Natural killer cell treated with Interleukin-12 subunit alpha and Interleukin-12 subunit beta and Interleukin-15 and Interleukin-18, amount 100 ng/mL, for 72 hours (primary cell): ENCODE measurements around the gene RFPL2. TPM values are rescaled to one million over a fixed set of nuclear protein-coding genes. Genes with fewer than 3 reads are reported as not detected.
"Not testable (repeated sequence)": the region's sequence is repeated elsewhere in the genome, so short reads cannot be mapped to it uniquely, and the experiment has no call there.

Experiments used
- ATAC-seq, 2 donors: fragments of 150-1000 bp; cut with Tn5 transposase in 1 of 2; sonication (Bioruptor Pico), chemical (Tn5 transposase) in 1 of 2; 2 replicates each; pipeline ENCODE4 v1.10.0; 2021
- DNase-seq: peaks from one replicate; pipeline ENCODE4 v3.0.0; 2022; ENCODE audit warnings: low spot score
- H3K27ac Mint-ChIP-seq, 2 donors: 1 replicate in 1 of 2; 2 replicates in 1 of 2; pipeline ENCODE4 v1.8.0; 2022; ENCODE audit warnings: mixed read lengths in 2 of 2, mild to moderate bottlenecking in 1 of 2, moderate library complexity in 1 of 2
- H3K27me3 Mint-ChIP-seq, 2 donors: 1 replicate in 1 of 2; 2 replicates in 1 of 2; pipeline ENCODE4 v1.8.0; 2022; ENCODE audit warnings: mixed read lengths in 2 of 2
- H3K36me3 Mint-ChIP-seq: one replicate; pipeline ENCODE4 v1.8.0; 2022; ENCODE audit warnings: mixed read lengths
- H3K4me1 Mint-ChIP-seq, 2 donors: 1 replicate in 1 of 2; 2 replicates in 1 of 2; pipeline ENCODE4 v1.8.0; 2022; ENCODE audit warnings: low read depth in 2 of 2, mixed read lengths in 2 of 2, mild to moderate bottlenecking in 1 of 2
- H3K4me3 Mint-ChIP-seq: one replicate; pipeline ENCODE4 v1.8.0; 2022; ENCODE audit warnings: mixed read lengths
- H3K9me3 Mint-ChIP-seq: 2 replicates; pipeline ENCODE4 v1.8.0; 2022; ENCODE audit warnings: mixed read lengths
- total RNA-seq, 2 donors: library from RNA; stranded (reverse); gene quantifications; one replicate each; pipeline ENCODE4 v1.2.3, GENCODE V29; 2022

Gene RFPL2
- total RNA-seq, 2 donors from 2014 or later = not detected

DNA sequence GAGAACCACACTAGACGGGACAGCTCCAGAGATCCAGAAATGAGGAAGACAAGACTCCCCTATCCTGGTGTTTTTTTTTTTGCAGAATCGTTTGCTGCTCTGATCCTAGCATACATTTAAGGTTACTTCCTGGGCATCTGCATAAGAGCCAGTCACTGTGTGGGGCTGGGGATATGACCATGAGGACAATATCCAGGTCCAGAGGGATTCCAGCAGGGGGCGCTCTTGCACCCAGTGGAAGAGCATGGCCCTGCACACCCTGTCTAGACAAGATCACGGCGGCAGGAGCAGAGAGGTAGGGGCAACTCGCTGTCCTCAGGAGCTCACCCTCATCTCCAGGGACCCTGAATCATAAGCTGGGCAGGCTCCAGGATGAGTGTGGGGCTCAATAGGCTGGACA, 64.2 kb downstream of the RFPL2 start:
- not testable (repeated sequence) for H3K4me3 Mint-ChIP-seq, DNase-seq, H3K27ac Mint-ChIP-seq, H3K27me3 Mint-ChIP-seq, H3K9me3 Mint-ChIP-seq, H3K36me3 Mint-ChIP-seq
- peaks cover 30 to 34% of the 10 kb centered on the region in 2 donors for H3K4me1 Mint-ChIP-seq
- ATAC-seq = peak; percentile 50 to 54

Other genes with a start within 250 kb of the RFPL2 start
- gene SLC5A1, start 161.8 kb downstream of the RFPL2 start, total RNA-seq = not detected
- gene C22orf42, start 45.8 kb downstream of the RFPL2 start, total RNA-seq = not detected
- gene SLC5A4, start 50.3 kb upstream of the RFPL2 start, total RNA-seq = not detected
- not detected for gene RFPL3, start 152.8 kb upstream of the RFPL2 start, total RNA-seq
- 100 to 1,000 TPM in 1 of 2 donors, 10 to 100 TPM in 1; 85.2 to 114 TPM for gene RTCB, start 207.2 kb upstream of the RFPL2 start, total RNA-seq